Liver (tissue), 9 donors: ENCODE measurements around the gene ALX4. TPM values are rescaled to one million over a fixed set of nuclear protein-coding genes. Genes with fewer than 3 reads are reported as not detected.

Experiments
- DNase-seq: peaks from one replicate; pipeline ENCODE4 v3.0.0-alpha.2; 2017; ENCODE audit warnings: low spot score
- H3K27ac ChIP-seq, 2 donors: one replicate each; pipeline ENCODE4 v1.7.0; 2013; ENCODE audit warnings: inconsistent platforms in 2 of 2, low read length in 2 of 2, control low read depth in 1 of 2, low read depth in 1 of 2, mild to moderate bottlenecking in 1 of 2
- H3K27me3 ChIP-seq, 4 donors: one replicate each; pipeline versions ENCODE4 v1.6.1 to v1.7.0; 2013; ENCODE audit warnings: low read length in 3 of 4, inconsistent platforms in 1 of 4, mild to moderate bottlenecking in 1 of 4, moderate library complexity in 1 of 4; ENCODE audit not compliant: control insufficient read depth in 4 of 4, insufficient read depth in 4 of 4
- H3K36me3 ChIP-seq, 4 donors: one replicate each; pipeline versions ENCODE4 v1.6.1 to v1.7.0; 2013; ENCODE audit warnings: low read length in 3 of 4, mild to moderate bottlenecking in 3 of 4, low read depth in 1 of 4, moderate library complexity in 1 of 4; ENCODE audit not compliant: control insufficient read depth in 4 of 4, insufficient read depth in 3 of 4
- H3K4me1 ChIP-seq, 4 donors: one replicate each; pipeline versions ENCODE4 v1.6.1 to v1.7.0; 2013; ENCODE audit warnings: low read length in 3 of 4, mild to moderate bottlenecking in 3 of 4, moderate library complexity in 1 of 4; ENCODE audit not compliant: control insufficient read depth in 4 of 4, insufficient read depth in 4 of 4
- H3K4me3 ChIP-seq, 3 donors: one replicate each; pipeline versions ENCODE4 v1.6.1 to v1.7.0; 2013; ENCODE audit warnings: low read length in 3 of 3, control low read depth in 1 of 3, low read depth in 1 of 3, mild to moderate bottlenecking in 1 of 3
- H3K9ac ChIP-seq, 2 donors: one replicate each; pipeline ENCODE4 v1.7.0; 2013; ENCODE audit warnings: low read length in 2 of 2, mild to moderate bottlenecking in 2 of 2, moderate library complexity in 2 of 2, control low read depth in 1 of 2, low read depth in 1 of 2
- H3K9me3 ChIP-seq, 4 donors: one replicate each; pipeline versions ENCODE4 v1.6.1 to v1.7.0; 2013; ENCODE audit warnings: low read length in 3 of 4; ENCODE audit not compliant: control insufficient read depth in 4 of 4
- ATF3 ChIP-seq: IDR thresholded peaks from 2 replicates; pipeline ENCODE4 v1.6.1; 2016; ENCODE audit warnings: antibody characterized with exemption
- EGR1 ChIP-seq, 2 donors: IDR thresholded peaks; 2 replicates each; pipeline ENCODE4 v1.6.1; 2016 to 2018; ENCODE audit warnings: antibody characterized with exemption in 2 of 2, low read depth in 2 of 2
- FOXA1 ChIP-seq: IDR thresholded peaks from 2 replicates; pipeline ENCODE4 v1.6.1; 2016; ENCODE audit warnings: antibody characterized with exemption
- FOXA2 ChIP-seq: IDR thresholded peaks from 2 replicates; pipeline ENCODE4 v1.6.1; 2016; ENCODE audit warnings: antibody characterized with exemption
- HNF4A ChIP-seq, 2 donors: conservative IDR thresholded peaks; 2 replicates each; pipeline ENCODE4 v1.6.1; 2016; ENCODE audit warnings: antibody characterized with exemption in 2 of 2, mild to moderate bottlenecking in 2 of 2
- HNF4G ChIP-seq: IDR thresholded peaks from 2 replicates; pipeline ENCODE4 v1.6.1; 2016; ENCODE audit warnings: antibody characterized with exemption
- JUND ChIP-seq, 2 donors: IDR thresholded peaks; 2 replicates each; pipeline ENCODE4 v1.6.1; 2016; ENCODE audit warnings: antibody characterized with exemption in 2 of 2
- MAX ChIP-seq: IDR thresholded peaks from 2 replicates; pipeline ENCODE4 v1.6.1; 2016; ENCODE audit warnings: antibody characterized with exemption
- NR2F2 ChIP-seq: IDR thresholded peaks from 2 replicates; pipeline ENCODE4 v1.6.1; 2016; ENCODE audit warnings: antibody characterized with exemption
- RAD21 ChIP-seq, 2 donors: IDR thresholded peaks; 2 replicates each; pipeline ENCODE4 v1.6.1; 2016; ENCODE audit warnings: antibody characterized with exemption in 2 of 2, mild to moderate bottlenecking in 2 of 2
- REST ChIP-seq: IDR thresholded peaks from 2 replicates; pipeline ENCODE4 v1.6.1; 2016; ENCODE audit warnings: antibody characterized with exemption, mild to moderate bottlenecking
- RXRA ChIP-seq, 2 donors: IDR thresholded peaks; 2 replicates each; pipeline ENCODE4 v1.6.1; 2017 to 2018; ENCODE audit warnings: antibody characterized with exemption in 2 of 2, mild to moderate bottlenecking in 1 of 2
- SP1 ChIP-seq: IDR thresholded peaks from 2 replicates; pipeline ENCODE4 v1.6.1; 2018; ENCODE audit warnings: antibody characterized with exemption, mild to moderate bottlenecking
- TAF1 ChIP-seq: conservative IDR thresholded peaks from 2 replicates; pipeline ENCODE4 v1.6.1; 2016; ENCODE audit warnings: antibody characterized with exemption, mild to moderate bottlenecking
- YY1 ChIP-seq: IDR thresholded peaks from 2 replicates; pipeline ENCODE4 v1.6.1; 2016; ENCODE audit warnings: antibody characterized with exemption, mild to moderate bottlenecking
- ZBTB33 ChIP-seq: IDR thresholded peaks from 2 replicates; pipeline ENCODE4 v1.6.1; 2016; ENCODE audit warnings: antibody characterized with exemption
- WGBS: extraction: QIAGEN DNeasy Blood & Tissue Kit; methylation state at CpG from one replicate; pipeline ENCODE4 v1.1.7; 2013; 5-methylcytosine and 5-hydroxymethylcytosine counted together
- polyA plus RNA-seq, 2 donors: library from polyadenylated mRNA; stranded (reverse) in 1 of 2; unstranded in 1 of 2; fragments of 200-250 nt in 1 of 2; fragments of >200 nt in 1 of 2; fragmentation: Nextera tagmentation in 1 of 2; extraction: Ambion mirVana in 1 of 2; gene quantifications; one replicate each; pipeline versions ENCODE4 v1.2.1 to v1.2.3, GENCODE V29; 2013 to 2015
- total RNA-seq, 2 donors: library from RNA; depleted of rRNA; stranded (reverse); fragments of >200 nt; gene quantifications; one replicate each; pipeline ENCODE4 v1.2.3, GENCODE V29; 2014
- donor health status: healthy.
- donor health status: healthy.
- donor health status: healthy.
- donor health status: healthy.
- donor health status: healthy.

The ALX4 gene
- total and polyA plus RNA-seq, 4 donors, result not detected

- Histone ChIP-seq H3K4me3 (no peak overlapping the region), H3K27ac (no peak overlapping the region), H3K9ac (no peak overlapping the region), H3K4me1 (no peaks in the 10 kb centered on the region), H3K27me3 (peaks cover 0 to 3% (median 0%) of the 10 kb centered on the region in 4 donors), H3K36me3 (no peaks in the 10 kb centered on the region), H3K9me3 (no peaks in the 10 kb centered on the region)
- no peak for TF ChIP-seq FOXA2
- TF ChIP-seq SP1, result no peak
- no peak for TF ChIP-seq FOXA1
- DNase-seq, result no peak
- 68% methylated on average over 3 of the region's 3 CpGs for WGBS
Observed at GRCh38 chr11:44349328-44349727, 39.4 kb upstream of the ALX4 start.

- no peak overlapping the region for H3K27ac ChIP-seq
- 84% methylated on average over 10 of the region's 10 CpGs for WGBS
- H3K9ac ChIP-seq, result no peak overlapping the region
- H3K27me3 ChIP-seq, result peaks cover 0 to 3% (median 0%) of the 10 kb centered on the region in 4 donors
- no peak for DNase-seq
- H3K4me1 ChIP-seq, result no peaks in the 10 kb centered on the region
- H3K36me3 ChIP-seq, result no peaks in the 10 kb centered on the region
- no peaks in the 10 kb centered on the region for H3K9me3 ChIP-seq
- H3K4me3 ChIP-seq, result no peak overlapping the region
- no peak for TF ChIP-seq HNF4A (conservative IDR thresholded peaks at IDR 0.05)
- no peak for TF ChIP-seq SP1
Observed at GRCh38 chr11:44348721-44349120, 38.8 kb upstream of the ALX4 start.

GRCh38 chr11:44348114-44348513 lies 38.2 kb upstream of the ALX4 start:
- Histone ChIP-seq H3K4me1 (no peaks in the 10 kb centered on the region), H3K36me3 (no peaks in the 10 kb centered on the region), H3K4me3 (no peak overlapping the region), H3K9ac (no peak overlapping the region), H3K27me3 (peaks cover 0 to 3% (median 0%) of the 10 kb centered on the region in 4 donors), H3K27ac (no peak overlapping the region), H3K9me3 (no peaks in the 10 kb centered on the region)
- no peak for DNase-seq
- TF ChIP-seq ZBTB33, result no peak
- 50% methylated on average over 2 of the region's 2 CpGs for WGBS

- no peak overlapping the region for H3K4me3 ChIP-seq
- H3K27me3 ChIP-seq, result peaks cover 0 to 3% (median 0%) of the 10 kb centered on the region in 4 donors
- WGBS, result 91% methylated on average over 5 of the region's 5 CpGs
- no peak overlapping the region for H3K27ac ChIP-seq
- H3K36me3 ChIP-seq, result no peaks in the 10 kb centered on the region
- no peak for TF ChIP-seq HNF4A (conservative IDR thresholded peaks at IDR 0.05)
- DNase-seq, result no peak
- H3K9me3 ChIP-seq, result no peaks in the 10 kb centered on the region
- H3K4me1 ChIP-seq, result no peaks in the 10 kb centered on the region
- no peak overlapping the region for H3K9ac ChIP-seq
Observed at GRCh38 chr11:44347538-44347937, 37.6 kb upstream of the ALX4 start.

- no peaks in the 10 kb centered on the region for H3K9me3 ChIP-seq
- TF ChIP-seq RXRA (IDR thresholded peaks at IDR 0.05), result no peak
- no peak for TF ChIP-seq YY1
- TF ChIP-seq REST, result no peak
- no peak for TF ChIP-seq NR2F2
- no peak for TF ChIP-seq SP1
- TF ChIP-seq JUND (IDR thresholded peaks at IDR 0.05), result no peak
- no peak for TF ChIP-seq HNF4G
- no peak for TF ChIP-seq EGR1 (IDR thresholded peaks at IDR 0.05; ENCODE audit: low read depth in 2 of 2)
- no peak for TF ChIP-seq FOXA1
- TF ChIP-seq TAF1, result no peak
- no peak for TF ChIP-seq RAD21 (IDR thresholded peaks at IDR 0.05)
- TF ChIP-seq HNF4A (conservative IDR thresholded peaks at IDR 0.05), result no peak
- no peak for TF ChIP-seq MAX
- TF ChIP-seq ATF3, result no peak
- H3K9ac ChIP-seq, result no peak overlapping the region
- no peaks in the 10 kb centered on the region for H3K36me3 ChIP-seq
- no peak for DNase-seq
- H3K4me3 ChIP-seq, result no peak overlapping the region
- no peaks in the 10 kb centered on the region for H3K4me1 ChIP-seq
- H3K27me3 ChIP-seq, result peaks cover 0 to 3% (median 0%) of the 10 kb centered on the region in 4 donors
- H3K27ac ChIP-seq, result no peak overlapping the region
- WGBS, result 83% methylated on average over 6 of the region's 6 CpGs
Observed at GRCh38 chr11:44346983-44347382, 37.0 kb upstream of the ALX4 start.
